HUES6 (cell line): ENCODE measurements around the gene STRAP.

Experiments
- H3K27ac ChIP-seq: 2 replicates; pipeline ENCODE4 v1.7.0; 2013; ENCODE audit warnings: low read depth, mild to moderate bottlenecking, low read length, inconsistent platforms
- H3K27me3 ChIP-seq: 2 replicates; pipeline ENCODE4 v1.6.1; 2013; ENCODE audit warnings: low read length; ENCODE audit not compliant: control insufficient read depth, insufficient read depth
- H3K36me3 ChIP-seq: 2 replicates; pipeline ENCODE4 v1.6.1; 2013; ENCODE audit warnings: low read length; ENCODE audit not compliant: control insufficient read depth, insufficient read depth
- H3K4me1 ChIP-seq: 2 replicates; pipeline ENCODE4 v1.6.1; 2013; ENCODE audit warnings: low read length; ENCODE audit not compliant: control insufficient read depth, insufficient read depth
- H3K4me3 ChIP-seq: 2 replicates; pipeline ENCODE4 v1.5.1; 2013; ENCODE audit warnings: low read depth, low read length
- H3K9ac ChIP-seq: one replicate; pipeline ENCODE4 v1.6.1; 2013; ENCODE audit warnings: mild to moderate bottlenecking, low read length
- H3K9me3 ChIP-seq: 2 replicates; pipeline ENCODE4 v1.6.1; 2013; ENCODE audit warnings: low read depth, low read length; ENCODE audit not compliant: control insufficient read depth, insufficient read depth

Gene STRAP, protein sequence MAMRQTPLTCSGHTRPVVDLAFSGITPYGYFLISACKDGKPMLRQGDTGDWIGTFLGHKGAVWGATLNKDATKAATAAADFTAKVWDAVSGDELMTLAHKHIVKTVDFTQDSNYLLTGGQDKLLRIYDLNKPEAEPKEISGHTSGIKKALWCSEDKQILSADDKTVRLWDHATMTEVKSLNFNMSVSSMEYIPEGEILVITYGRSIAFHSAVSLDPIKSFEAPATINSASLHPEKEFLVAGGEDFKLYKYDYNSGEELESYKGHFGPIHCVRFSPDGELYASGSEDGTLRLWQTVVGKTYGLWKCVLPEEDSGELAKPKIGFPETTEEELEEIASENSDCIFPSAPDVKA

DNA sequence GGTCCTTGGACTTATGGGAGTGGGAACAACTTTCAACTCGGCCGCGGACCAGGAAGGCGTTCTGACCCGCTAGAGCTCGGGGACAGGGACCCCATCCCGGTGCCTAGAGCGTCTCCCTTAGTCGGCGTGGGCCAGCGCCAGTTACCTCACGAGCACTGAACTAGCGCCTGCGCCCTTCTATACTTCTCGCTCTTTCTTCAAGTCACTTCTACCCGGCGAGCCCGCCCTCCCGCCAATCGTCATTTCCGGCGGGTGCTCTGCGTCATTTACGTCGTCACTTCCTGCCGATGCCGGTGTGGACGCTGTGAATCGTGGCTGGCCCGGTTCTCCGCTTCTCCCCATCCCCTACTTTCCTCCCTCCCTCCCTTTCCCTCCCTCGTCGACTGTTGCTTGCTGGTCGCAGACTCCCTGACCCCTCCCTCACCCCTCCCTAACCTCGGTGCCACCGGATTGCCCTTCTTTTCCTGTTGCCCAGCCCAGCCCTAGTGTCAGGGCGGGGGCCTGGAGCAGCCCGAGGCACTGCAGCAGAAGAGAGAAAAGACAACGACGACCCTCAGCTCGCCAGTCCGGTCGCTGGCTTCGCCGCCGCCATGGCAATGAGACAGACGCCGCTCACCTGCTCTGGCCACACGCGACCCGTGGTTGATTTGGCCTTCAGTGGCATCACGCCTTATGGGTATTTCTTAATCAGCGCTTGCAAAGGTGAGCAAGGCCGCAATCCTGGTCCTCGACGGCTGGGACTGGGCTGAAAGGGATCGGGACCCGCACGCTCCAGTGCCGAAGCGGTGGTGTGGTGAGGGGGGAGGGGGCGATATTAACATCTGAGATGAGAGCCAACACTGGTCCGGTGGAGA lies at the start of gene STRAP:
TSS of gene STRAP (plus strand) at position 270 of the 854 bp plus-strand sequence. CDS start at position 591, 321 bp downstream.
- H3K36me3 ChIP-seq: peaks cover 35% of the 10 kb centered on the region
- peak within 1 kb of the TSS; percentile 92 for H3K9ac ChIP-seq
- no peaks in the 10 kb centered on the region for H3K9me3 ChIP-seq
- peak within 1 kb of the TSS; percentile 94 for H3K27ac ChIP-seq
- no peaks in the 10 kb centered on the region for H3K27me3 ChIP-seq
- H3K4me3 ChIP-seq: peak within 1 kb of the TSS; percentile 77
- 0 out of 2 replicates have a peak, but pooled peaks cover 2% of the 10 kb centered on the region for H3K4me1 ChIP-seq

DNA sequence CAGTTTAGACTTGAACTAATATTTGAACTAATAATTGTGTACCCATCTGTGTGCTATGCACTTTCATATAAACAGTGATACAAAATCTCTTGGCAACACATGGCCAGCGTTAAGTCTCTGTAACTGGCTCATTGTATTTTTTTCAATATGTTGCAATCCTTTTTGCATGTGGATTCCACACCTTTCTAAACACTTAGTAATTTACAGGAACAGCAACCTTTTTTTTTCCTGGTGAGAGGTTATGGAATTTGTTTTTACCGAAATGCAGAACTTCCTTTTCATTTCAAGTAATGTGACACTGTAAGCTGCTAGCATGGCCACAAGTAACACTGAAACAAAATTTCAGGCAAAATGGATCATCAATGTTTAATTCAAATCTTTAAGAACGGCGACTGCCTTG lies 47.6 kb upstream of the STRAP start:
- no peak overlapping the region for H3K4me3 ChIP-seq
- no peaks in the 10 kb centered on the region for H3K36me3 ChIP-seq
- H3K9ac ChIP-seq: no peak overlapping the region
- H3K4me1 ChIP-seq: no peaks in the 10 kb centered on the region
- H3K27ac ChIP-seq: no peak overlapping the region
- H3K9me3 ChIP-seq: no peaks in the 10 kb centered on the region
- no peaks in the 10 kb centered on the region for H3K27me3 ChIP-seq

DNA sequence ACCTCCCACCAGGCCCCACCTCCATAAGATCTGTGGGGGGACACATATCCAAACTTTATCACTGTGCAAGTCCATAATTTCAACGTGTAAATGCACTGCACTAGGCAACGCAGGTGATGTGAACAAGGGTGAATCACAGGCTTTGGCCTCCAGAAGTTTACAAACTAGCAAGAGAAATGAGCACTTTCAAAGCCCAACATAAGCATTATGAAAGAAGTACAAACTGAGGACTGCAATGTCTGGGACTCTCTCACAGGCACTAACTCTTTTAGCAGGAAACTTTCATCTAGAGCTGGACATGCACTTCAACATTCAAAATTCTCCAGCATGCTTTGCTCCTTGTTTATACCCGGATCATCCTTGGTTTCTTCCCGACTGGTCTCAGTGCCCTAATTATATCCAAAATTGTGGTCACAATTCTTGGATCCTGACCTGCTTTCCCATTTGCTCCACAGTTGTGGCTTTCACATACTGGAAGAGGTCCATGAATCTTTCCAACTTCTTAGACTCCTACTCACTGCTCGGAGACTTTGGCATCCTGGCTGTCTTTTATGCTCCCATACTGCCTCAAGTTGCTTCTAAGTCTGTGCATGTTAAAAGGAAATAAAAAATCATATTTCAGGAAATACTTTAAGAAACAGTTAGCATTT lies 44.9 kb upstream of the STRAP start:
- Histone ChIP-seq H3K9ac (no peak overlapping the region), H3K27ac (no peak overlapping the region)

DNA sequence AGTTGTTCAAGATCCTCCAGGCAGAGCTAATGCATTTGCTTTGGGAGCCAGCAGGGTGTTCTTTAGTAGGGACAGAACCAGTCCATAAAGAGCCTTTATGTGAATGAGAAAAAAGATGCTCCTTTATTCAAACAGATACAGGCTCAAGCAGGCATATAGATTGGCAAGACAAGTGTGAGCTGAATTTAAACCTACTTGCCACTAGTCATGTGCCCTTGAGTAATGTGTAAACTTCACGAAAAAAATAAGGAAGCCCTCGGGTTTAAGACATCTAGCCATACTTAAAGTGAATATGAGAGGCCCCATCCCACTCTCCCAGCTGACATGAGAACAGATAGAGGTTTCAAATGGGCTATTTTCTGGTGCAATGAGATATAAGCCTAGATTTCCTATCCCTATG lies 43.1 kb upstream of the STRAP start:
- Histone ChIP-seq H3K9ac (no peak overlapping the region), H3K9me3 (no peaks in the 10 kb centered on the region), H3K4me3 (no peak overlapping the region), H3K36me3 (no peaks in the 10 kb centered on the region), H3K27ac (no peak overlapping the region), H3K27me3 (no peaks in the 10 kb centered on the region), H3K4me1 (no peaks in the 10 kb centered on the region)

More for the DNA sequence above, 44.9 kb upstream of the STRAP start:
- H3K27me3 ChIP-seq: no peaks in the 10 kb centered on the region
- no peaks in the 10 kb centered on the region for H3K4me1 ChIP-seq
- H3K36me3 ChIP-seq: no peaks in the 10 kb centered on the region
- H3K4me3 ChIP-seq: no peak overlapping the region
- H3K9me3 ChIP-seq: no peaks in the 10 kb centered on the region

DNA sequence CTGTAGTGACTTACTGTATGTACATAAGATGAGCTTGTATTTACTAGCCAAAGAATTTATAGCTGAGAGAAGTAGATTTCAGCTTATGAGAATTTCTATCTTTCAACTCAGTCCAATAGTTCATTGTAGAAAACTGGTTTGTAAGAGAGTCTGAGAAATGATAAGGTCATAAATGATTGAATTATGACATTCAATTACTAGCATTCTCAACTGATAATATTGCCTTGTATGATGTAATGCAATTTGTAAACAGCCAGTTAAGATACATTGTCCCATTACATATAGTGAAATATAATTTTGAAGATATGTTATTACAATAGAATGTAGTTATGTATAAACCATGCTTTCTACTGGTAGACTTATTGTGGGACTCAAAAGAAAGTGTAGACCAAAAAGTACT lies 42.5 kb upstream of the STRAP start:
- no peak overlapping the region for H3K27ac ChIP-seq

DNA sequence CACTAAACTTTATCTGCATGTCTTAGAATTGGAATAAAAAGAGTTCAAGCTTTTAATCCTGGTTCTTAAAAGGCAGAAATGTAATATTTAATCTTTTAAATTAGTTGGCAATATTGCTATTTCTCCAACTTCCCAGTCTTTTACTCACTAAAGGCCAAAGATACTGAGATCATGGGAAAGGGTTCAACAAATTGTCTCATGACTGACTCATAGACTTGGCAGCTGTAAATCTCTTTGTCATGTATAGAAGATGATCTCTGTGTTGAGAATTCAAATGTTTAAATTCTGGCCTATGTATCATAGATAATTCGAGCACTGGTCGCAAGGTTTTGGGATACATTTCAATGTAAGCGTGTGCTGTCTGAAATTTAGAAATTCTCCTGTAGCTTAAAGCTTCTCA lies 40.1 kb upstream of the STRAP start:
- Histone ChIP-seq H3K4me3 (no peak overlapping the region), H3K27me3 (no peaks in the 10 kb centered on the region), H3K27ac (no peak overlapping the region), H3K9ac (no peak overlapping the region), H3K36me3 (no peaks in the 10 kb centered on the region), H3K9me3 (no peaks in the 10 kb centered on the region), H3K4me1 (no peaks in the 10 kb centered on the region)

More for the DNA sequence above, 42.5 kb upstream of the STRAP start:
- Histone ChIP-seq H3K4me3 (no peak overlapping the region), H3K27me3 (no peaks in the 10 kb centered on the region), H3K4me1 (no peaks in the 10 kb centered on the region), H3K9me3 (no peaks in the 10 kb centered on the region), H3K9ac (no peak overlapping the region), H3K36me3 (no peaks in the 10 kb centered on the region)

DNA sequence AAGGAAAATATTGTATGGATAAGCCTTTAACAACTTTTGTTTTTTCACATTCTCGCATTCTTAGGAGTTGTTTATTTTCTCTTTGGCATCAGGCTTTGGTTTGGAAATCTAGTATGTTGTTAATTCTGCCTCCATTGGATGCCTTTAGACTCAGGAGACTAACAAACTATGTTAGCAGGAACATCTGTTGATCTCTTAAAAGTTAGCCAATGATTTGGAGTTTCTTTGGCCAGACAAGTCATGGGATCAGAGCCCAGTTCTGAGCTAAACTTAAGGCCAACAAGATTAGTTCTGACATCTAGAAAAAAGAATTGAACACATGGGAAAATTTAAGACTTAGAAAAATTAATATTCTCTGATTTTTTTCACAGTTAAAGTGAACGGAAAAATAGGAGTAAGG lies 35.3 kb upstream of the STRAP start:
- Histone ChIP-seq H3K9ac (no peak overlapping the region), H3K27ac (no peak overlapping the region)

DNA sequence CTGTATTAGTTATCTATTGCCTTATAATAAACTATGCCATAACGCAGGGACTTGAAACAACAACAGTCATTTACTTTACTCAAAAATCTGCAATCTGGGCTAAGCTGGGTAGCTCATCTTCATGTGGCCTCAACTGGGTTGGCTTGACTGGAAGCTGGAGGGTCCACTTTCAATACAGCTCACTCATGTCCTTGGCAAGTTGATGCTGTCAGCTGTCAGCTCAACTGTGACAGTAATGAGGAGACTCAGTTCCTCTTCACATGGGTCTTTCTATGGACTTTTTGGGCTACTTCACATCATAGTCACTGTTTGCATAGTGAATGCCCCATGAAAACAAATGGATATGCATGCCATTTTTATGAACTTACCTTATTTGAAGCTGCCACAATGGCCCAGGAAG lies 33.6 kb upstream of the STRAP start:
- no peak overlapping the region for H3K9ac ChIP-seq
- H3K9me3 ChIP-seq: no peaks in the 10 kb centered on the region
- no peak overlapping the region for H3K27ac ChIP-seq
- no peaks in the 10 kb centered on the region for H3K4me1 ChIP-seq
- H3K27me3 ChIP-seq: no peaks in the 10 kb centered on the region
- H3K4me3 ChIP-seq: no peak overlapping the region
- H3K36me3 ChIP-seq: no peaks in the 10 kb centered on the region

More for the DNA sequence above, 35.3 kb upstream of the STRAP start:
- H3K36me3 ChIP-seq: no peaks in the 10 kb centered on the region
- H3K4me3 ChIP-seq: no peak overlapping the region
- H3K27me3 ChIP-seq: no peaks in the 10 kb centered on the region
- no peaks in the 10 kb centered on the region for H3K9me3 ChIP-seq
- H3K4me1 ChIP-seq: no peaks in the 10 kb centered on the region

DNA sequence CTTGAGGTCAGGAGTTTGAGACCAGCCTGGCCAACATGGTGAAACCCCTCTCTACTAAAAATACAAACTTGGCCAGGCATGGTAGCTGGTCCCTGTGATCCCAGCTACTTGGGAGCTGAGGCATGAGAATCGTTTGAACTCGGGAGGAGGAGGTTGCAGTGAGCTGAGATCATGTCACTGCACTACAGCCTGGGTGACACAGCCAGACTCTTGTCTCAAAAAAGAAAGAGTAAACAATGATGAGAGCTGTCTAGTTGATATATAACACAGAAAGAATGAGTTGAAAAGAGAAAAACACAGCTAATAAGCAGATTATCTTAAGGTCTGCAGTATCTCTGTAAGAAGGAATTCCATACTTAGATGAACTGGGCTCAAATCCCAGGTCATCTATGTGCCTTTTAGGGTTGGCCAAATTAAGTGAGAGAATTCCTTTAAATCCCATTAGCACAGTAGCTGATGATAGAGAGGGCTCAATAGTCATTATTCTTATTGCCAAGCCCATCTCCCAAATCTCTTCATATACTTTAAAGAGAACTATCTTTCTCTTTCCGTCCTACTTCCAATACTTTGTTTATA lies 31.1 kb upstream of the STRAP start:
- no peaks in the 10 kb centered on the region for H3K9me3 ChIP-seq
- no peaks in the 10 kb centered on the region for H3K27me3 ChIP-seq
- no peak overlapping the region for H3K4me3 ChIP-seq
- H3K27ac ChIP-seq: no peak overlapping the region
- no peak overlapping the region for H3K9ac ChIP-seq
- no peaks in the 10 kb centered on the region for H3K36me3 ChIP-seq
- no peaks in the 10 kb centered on the region for H3K4me1 ChIP-seq

DNA sequence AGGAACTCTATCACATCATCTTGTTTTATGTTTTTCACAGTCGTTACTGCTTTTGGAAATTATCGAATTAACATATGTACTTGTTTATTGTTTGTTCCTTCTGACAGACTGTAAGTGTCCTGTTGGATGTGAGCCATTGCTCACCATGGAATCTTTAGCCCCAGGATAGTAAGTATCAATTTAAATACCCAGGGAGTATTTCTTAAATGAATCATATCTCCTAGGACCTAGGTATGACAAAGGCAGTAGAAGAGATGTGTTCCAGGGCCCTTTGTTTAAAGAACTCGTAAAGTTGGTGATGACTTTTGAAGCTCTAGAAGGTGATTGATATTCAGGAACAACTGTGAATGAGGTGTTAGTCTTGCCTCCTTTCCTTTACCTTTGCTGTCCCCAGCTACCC lies 30.3 kb upstream of the STRAP start:
- no peak overlapping the region for H3K9ac ChIP-seq
- no peaks in the 10 kb centered on the region for H3K27me3 ChIP-seq
- H3K36me3 ChIP-seq: no peaks in the 10 kb centered on the region
- no peaks in the 10 kb centered on the region for H3K9me3 ChIP-seq
- no peak overlapping the region for H3K4me3 ChIP-seq
- no peaks in the 10 kb centered on the region for H3K4me1 ChIP-seq
- no peak overlapping the region for H3K27ac ChIP-seq
